ENCODE measurements around the gene KLHL2.
"Not testable (repeated sequence)": the region's sequence is repeated elsewhere in the genome, so short reads cannot be mapped to it uniquely, and the experiment has no call there.

Gene KLHL2

DNA sequence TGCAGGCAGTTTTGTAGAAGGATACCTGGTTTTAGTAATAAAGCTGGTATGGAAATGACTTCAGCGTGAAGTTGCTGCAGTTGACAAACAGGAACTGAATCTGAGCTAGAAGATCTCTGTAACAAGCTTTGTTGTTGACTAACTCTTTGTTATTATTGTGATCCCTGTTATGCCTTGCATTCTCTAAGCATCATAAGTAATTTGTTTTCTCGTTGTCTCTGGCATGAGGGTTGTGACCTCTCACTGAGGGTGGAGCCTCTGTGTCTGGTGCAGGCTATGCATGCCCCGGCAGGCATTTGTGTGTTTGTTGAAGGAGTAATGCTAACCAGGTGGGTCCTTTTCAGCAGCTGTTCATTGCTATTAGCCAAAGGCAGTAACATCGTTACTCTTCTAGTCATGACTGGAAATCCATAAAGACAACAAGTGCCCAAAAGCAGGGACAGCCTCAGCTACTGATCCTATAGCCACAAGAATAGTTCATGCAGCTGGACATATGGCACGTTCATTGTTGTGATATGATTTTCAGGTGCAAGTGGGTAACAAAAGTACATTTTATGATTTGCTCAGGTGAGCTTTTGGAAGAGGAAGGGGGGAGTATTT is 30.8 kb downstream of the KLHL2 start:
- H3K27ac Mint-ChIP-seq = peak overlapping the region; percentile 53
- H3K27me3 Mint-ChIP-seq, H3K4me3 Mint-ChIP-seq, H3K9me3 Mint-ChIP-seq: not testable (repeated sequence)
- peaks cover 18% of the 10 kb centered on the region for H3K4me1 Mint-ChIP-seq
- H3K36me3 Mint-ChIP-seq = peaks cover 21% of the 10 kb centered on the region
- ATAC-seq = peak; percentile 54

DNA sequence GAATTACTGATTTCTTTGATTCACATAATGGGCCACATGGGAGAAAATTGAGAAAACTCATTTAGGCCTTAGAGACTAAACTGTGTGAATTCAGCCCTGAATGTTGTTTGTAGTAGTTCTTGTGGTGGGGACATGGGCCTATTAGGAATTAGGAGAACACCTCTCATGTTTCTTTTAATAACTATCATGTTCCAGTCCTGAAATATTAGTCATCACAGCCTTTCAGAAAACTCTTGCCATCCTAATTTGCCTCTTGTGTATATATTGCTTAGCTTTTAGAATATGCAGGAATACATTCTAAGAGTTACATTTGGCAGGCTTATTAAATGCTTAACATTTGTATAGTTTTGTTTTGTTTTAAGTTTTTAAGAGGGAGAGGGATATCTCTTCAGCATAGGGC is 33.4 kb downstream of the KLHL2 start:
- Mint-ChIP-seq H3K4me1 (peaks cover 15% of the 10 kb centered on the region), H3K36me3 (peaks cover 29% of the 10 kb centered on the region)
- not testable (repeated sequence) for H3K4me3 Mint-ChIP-seq, ATAC-seq, H3K27me3 Mint-ChIP-seq, H3K9me3 Mint-ChIP-seq, H3K27ac Mint-ChIP-seq

DNA sequence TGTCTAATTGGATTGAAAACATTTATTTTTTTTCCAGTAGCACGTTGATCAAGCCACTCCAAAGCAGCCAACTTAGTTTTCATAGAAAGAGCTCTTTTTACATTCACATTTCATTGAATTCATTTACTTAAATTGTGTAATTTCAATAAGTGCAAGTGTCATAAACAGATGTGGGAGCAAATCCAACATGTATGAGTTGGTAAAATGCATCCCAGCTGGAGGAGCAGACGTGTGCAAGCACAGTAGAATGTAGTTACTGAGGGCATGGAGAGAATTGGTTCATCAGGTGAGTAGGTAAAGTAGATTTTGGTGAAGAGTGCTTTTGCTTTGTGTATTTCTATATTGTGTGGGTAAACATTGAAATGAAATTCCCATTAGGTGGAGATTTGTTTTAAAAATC is 36.8 kb downstream of the KLHL2 start:
- not testable (repeated sequence) for H3K27ac Mint-ChIP-seq, H3K4me3 Mint-ChIP-seq, H3K9me3 Mint-ChIP-seq, H3K4me1 Mint-ChIP-seq, H3K27me3 Mint-ChIP-seq, ATAC-seq
- peaks cover 26% of the 10 kb centered on the region for H3K36me3 Mint-ChIP-seq

GRCh38 chr4:165244587-165245186 is 37.3 kb downstream of the KLHL2 start:
- H3K36me3 Mint-ChIP-seq = peaks cover 21% of the 10 kb centered on the region
- not testable (repeated sequence) for ATAC-seq, H3K9me3 Mint-ChIP-seq, H3K4me3 Mint-ChIP-seq, H3K4me1 Mint-ChIP-seq, H3K27me3 Mint-ChIP-seq, H3K27ac Mint-ChIP-seq

DNA sequence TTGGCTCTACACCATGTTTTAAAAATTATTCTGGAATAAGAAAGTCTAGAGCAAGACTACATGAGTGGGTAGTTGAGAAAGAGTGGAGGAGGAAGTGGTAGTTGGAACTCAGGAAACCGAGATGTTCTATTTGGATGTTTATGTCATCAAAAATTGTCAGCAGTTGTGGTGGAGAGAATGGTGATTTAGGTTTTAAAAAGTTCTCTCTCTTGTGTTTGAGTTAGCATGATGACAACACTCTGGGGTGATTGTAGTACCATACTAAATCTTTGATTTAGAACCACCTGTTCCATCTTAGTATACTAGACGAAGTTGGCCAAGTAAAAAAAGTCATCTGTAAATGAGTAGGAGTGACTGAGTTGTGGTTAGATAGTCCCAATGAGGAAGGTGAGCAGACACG is 40.7 kb downstream of the KLHL2 start:
- Mint-ChIP-seq H3K36me3 (peaks cover 15% of the 10 kb centered on the region), H3K27me3 (no peaks in the 10 kb centered on the region), H3K9me3 (no peaks in the 10 kb centered on the region), H3K4me3 (no peak overlapping the region), H3K4me1 (no peaks in the 10 kb centered on the region), H3K27ac (no peak overlapping the region)
- ATAC-seq = no peak

- H3K4me3 Mint-ChIP-seq, H3K27ac Mint-ChIP-seq, ATAC-seq, H3K9me3 Mint-ChIP-seq, H3K27me3 Mint-ChIP-seq, H3K4me1 Mint-ChIP-seq: not testable (repeated sequence)
- H3K36me3 Mint-ChIP-seq = peaks cover 14% of the 10 kb centered on the region
Measured at GRCh38 chr4:165248904-165249303, 41.5 kb downstream of the KLHL2 start.

GRCh38 chr4:165254771-165255170 is 47.4 kb downstream of the KLHL2 start:
- not testable (repeated sequence) for ATAC-seq, H3K27me3 Mint-ChIP-seq, H3K36me3 Mint-ChIP-seq, H3K27ac Mint-ChIP-seq, H3K4me3 Mint-ChIP-seq, H3K9me3 Mint-ChIP-seq
- H3K4me1 Mint-ChIP-seq = peaks cover 30% of the 10 kb centered on the region

- not testable (repeated sequence) for H3K27me3 Mint-ChIP-seq, H3K4me3 Mint-ChIP-seq, H3K36me3 Mint-ChIP-seq, H3K9me3 Mint-ChIP-seq, H3K27ac Mint-ChIP-seq
- peaks cover 30% of the 10 kb centered on the region for H3K4me1 Mint-ChIP-seq
- ATAC-seq = peak; percentile 97
Measured at GRCh38 chr4:165255439-165255838, 48.1 kb downstream of the KLHL2 start.

- H3K27me3 Mint-ChIP-seq, H3K4me3 Mint-ChIP-seq, H3K27ac Mint-ChIP-seq, H3K36me3 Mint-ChIP-seq, H3K9me3 Mint-ChIP-seq, ATAC-seq: not testable (repeated sequence)
- H3K4me1 Mint-ChIP-seq = peaks cover 30% of the 10 kb centered on the region
Measured at GRCh38 chr4:165256074-165256659, 48.8 kb downstream of the KLHL2 start.

- H3K27ac Mint-ChIP-seq, ATAC-seq, H3K4me3 Mint-ChIP-seq, H3K36me3 Mint-ChIP-seq, H3K9me3 Mint-ChIP-seq, H3K27me3 Mint-ChIP-seq: not testable (repeated sequence)
- H3K4me1 Mint-ChIP-seq = peaks cover 26% of the 10 kb centered on the region
Measured at GRCh38 chr4:165259776-165260175, 52.4 kb downstream of the KLHL2 start.

DNA sequence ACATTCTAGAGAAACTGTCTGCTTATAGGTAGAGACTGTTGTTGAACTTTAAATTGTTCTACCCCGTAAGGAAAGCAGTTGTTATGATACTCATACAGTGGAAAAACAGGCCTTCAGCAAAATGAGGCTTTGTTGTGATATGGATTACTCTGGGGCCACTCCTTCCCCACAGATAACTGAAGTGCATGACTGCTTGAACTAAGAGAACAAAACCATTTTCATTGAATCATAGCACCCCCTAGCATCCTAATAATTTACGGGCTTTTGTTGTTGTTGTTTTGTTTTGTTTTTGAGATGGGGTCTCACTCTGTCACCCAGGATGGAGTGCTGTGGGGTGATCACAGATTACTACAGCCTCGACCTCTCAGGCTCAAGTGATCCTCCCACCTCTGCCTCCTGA is 54.9 kb downstream of the KLHL2 start:
- H3K27me3 Mint-ChIP-seq, H3K27ac Mint-ChIP-seq: not testable (repeated sequence)

DNA sequence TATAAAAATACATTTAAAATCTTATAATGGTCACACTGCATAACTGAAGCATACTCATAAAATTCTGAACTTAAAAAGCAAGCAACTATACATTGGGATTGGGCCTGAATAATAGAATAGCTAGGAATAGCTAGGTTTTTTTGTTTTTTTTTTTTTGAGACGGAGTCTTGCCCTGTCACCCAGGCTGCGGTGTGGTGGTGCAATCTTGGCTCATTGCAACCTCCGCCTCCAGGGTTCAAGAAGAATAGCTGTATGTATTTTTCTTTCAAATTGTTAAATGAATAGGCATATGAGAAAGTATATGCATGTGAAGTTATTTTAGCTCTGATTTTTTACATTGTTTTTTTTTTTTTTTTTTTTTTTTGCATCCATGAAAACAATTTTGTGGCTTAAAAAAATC is 56.1 kb downstream of the KLHL2 start:
- not testable (repeated sequence) for ATAC-seq, H3K4me1 Mint-ChIP-seq, H3K4me3 Mint-ChIP-seq

More for the DNA sequence above, 54.9 kb downstream of the KLHL2 start:
- not testable (repeated sequence) for H3K4me1 Mint-ChIP-seq, ATAC-seq, H3K9me3 Mint-ChIP-seq, H3K4me3 Mint-ChIP-seq
- peaks cover 21% of the 10 kb centered on the region for H3K36me3 Mint-ChIP-seq

GRCh38 chr4:165269931-165270330 is 62.6 kb downstream of the KLHL2 start:
- not testable (repeated sequence) for H3K27ac Mint-ChIP-seq, H3K4me3 Mint-ChIP-seq, H3K9me3 Mint-ChIP-seq, ATAC-seq, H3K27me3 Mint-ChIP-seq
- peaks cover 10% of the 10 kb centered on the region for H3K4me1 Mint-ChIP-seq
- H3K36me3 Mint-ChIP-seq = peaks cover 65% of the 10 kb centered on the region

More for the DNA sequence above, 56.1 kb downstream of the KLHL2 start:
- not testable (repeated sequence) for H3K27me3 Mint-ChIP-seq, H3K9me3 Mint-ChIP-seq, H3K27ac Mint-ChIP-seq
- H3K36me3 Mint-ChIP-seq = peaks cover 29% of the 10 kb centered on the region

DNA sequence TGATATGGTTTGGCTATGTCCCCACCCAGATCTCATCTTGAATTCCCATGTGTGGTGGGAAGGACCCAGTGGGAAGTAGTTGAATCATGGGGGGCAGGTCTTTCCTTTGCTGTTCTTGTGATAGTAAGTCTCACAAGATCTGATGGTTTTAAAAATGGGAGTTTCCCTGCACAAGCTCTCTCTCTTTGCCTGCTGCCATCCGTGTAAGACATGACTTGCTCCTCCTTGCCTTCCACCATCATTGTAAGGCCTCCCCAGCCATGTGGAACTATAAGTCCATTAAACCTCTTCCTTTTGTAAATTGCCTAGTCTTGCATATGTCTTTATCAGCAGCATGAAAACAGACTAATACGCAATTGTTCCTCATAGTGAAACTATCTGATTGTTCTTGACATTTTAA is 66.1 kb downstream of the KLHL2 start:
- H3K9me3 Mint-ChIP-seq, ATAC-seq, H3K4me3 Mint-ChIP-seq, H3K27ac Mint-ChIP-seq, H3K27me3 Mint-ChIP-seq: not testable (repeated sequence)
- H3K36me3 Mint-ChIP-seq = peaks cover 50% of the 10 kb centered on the region
- peaks cover 10% of the 10 kb centered on the region for H3K4me1 Mint-ChIP-seq

GRCh38 chr4:165275357-165275756 is 68.0 kb downstream of the KLHL2 start:
- not testable (repeated sequence) for H3K27ac Mint-ChIP-seq, H3K9me3 Mint-ChIP-seq, H3K4me3 Mint-ChIP-seq, H3K27me3 Mint-ChIP-seq
- peaks cover 10% of the 10 kb centered on the region for H3K4me1 Mint-ChIP-seq
- H3K36me3 Mint-ChIP-seq = peaks cover 39% of the 10 kb centered on the region
- ATAC-seq = peak; percentile 31

GRCh38 chr4:165279531-165279930 is 72.2 kb downstream of the KLHL2 start:
- peaks cover 47% of the 10 kb centered on the region for H3K36me3 Mint-ChIP-seq
- not testable (repeated sequence) for H3K27ac Mint-ChIP-seq, H3K4me3 Mint-ChIP-seq, H3K27me3 Mint-ChIP-seq, H3K4me1 Mint-ChIP-seq, H3K9me3 Mint-ChIP-seq, ATAC-seq
